GM19239 (cell line): ENCODE data around the gene SLC10A6.
A peak's percentile ranks its signal among the peaks of the same experiment; 100 is the strongest.
"Not testable (repeated sequence)": the region's sequence is repeated elsewhere in the genome, so short reads cannot be mapped to it uniquely, and the experiment has no call there.

Experiments
- DNase-seq: peaks from one replicate; pipeline ENCODE4 v3.0.0; 2011; ENCODE audit warnings: low spot score; ENCODE audit not compliant: insufficient read length
- FAIRE-seq: peaks from 2 replicates; lab custom pipeline; 2011; peaks lifted over from hg19 to GRCh38; lab: Jason Lieb, UNC

The SLC10A6 gene, protein sequence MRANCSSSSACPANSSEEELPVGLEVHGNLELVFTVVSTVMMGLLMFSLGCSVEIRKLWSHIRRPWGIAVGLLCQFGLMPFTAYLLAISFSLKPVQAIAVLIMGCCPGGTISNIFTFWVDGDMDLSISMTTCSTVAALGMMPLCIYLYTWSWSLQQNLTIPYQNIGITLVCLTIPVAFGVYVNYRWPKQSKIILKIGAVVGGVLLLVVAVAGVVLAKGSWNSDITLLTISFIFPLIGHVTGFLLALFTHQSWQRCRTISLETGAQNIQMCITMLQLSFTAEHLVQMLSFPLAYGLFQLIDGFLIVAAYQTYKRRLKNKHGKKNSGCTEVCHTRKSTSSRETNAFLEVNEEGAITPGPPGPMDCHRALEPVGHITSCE

DNA sequence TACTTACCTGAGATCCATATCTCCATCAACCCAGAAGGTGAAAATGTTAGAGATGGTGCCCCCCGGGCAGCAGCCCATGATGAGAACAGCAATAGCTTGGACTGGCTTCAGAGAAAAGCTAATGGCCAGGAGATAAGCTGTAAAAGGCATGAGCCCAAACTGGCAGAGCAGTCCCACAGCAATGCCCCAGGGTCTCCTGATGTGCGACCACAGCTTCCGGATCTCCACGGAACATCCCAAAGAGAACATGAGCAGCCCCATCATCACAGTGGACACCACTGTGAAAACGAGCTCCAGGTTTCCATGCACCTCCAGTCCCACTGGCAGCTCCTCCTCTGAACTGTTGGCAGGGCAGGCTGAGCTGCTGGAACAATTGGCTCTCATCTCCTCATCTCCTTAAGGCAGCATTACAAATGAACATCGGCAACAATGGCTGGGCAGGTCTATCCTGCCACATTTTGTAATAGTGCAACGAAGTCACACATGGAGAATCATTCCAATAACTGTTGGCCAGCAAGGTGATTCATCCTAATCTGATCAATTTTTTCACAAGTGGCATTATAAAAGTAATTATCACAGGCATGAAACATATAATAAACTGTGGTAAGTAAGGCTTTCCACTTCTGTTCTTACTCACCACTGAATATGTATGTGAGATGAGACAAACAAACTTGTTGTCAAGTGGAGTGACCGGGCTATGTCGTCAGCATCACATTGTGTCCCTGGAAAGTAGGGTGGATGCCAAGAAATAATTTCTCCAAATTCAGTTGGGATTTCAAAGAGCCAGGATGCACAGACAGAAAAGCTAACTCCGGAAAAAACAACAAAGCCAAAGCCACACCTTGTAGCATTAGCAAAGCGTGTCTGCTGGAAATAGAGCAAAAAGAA, at the start of gene SLC10A6:
Gene SLC10A6, minus strand, starts transcription at position 653 of the 888 bp plus-strand sequence. Its CDS starts 269 bp downstream, at position 384.
- DNase-seq (no peak), FAIRE-seq (no peak)

DNA sequence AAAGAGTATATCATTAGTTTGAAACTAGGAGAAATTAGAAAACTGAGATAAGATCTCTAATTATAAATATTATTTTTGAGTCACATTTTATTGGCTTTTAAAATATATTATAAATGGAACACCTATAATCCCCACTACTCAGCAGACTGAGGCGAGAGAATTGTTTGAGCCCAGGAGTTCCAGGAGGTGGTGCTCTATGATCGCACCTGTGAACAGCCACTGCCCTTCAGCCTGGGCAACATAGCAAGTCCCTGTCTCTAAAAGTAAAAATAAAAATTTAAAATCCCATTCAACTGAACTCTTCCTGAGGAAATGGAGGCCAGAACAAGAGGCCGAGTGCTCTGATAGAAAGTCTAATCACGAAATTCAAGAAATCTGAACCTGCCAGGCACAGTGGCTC, 49.4 kb upstream of the SLC10A6 start:
- no peak for DNase-seq

DNA sequence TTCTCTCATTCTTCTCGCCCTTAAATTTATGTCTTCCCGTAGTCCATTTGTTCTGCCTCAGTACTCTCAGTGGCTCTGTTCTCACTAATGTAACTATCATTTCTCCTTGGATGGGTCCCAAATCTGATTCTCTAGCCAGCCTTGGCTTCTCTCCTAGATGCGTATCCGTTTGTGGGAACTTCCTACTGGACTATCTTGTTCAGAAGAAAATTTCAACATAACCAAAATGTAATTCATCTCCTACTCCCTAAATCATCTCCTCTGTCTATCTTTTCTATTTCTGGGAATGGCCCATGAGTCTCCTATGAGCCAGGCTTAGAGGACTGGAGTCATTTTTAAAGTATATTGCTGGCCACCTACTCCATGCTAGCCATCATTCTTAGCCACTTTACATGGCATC, 47.4 kb upstream of the SLC10A6 start:
- DNase-seq (no peak), FAIRE-seq (no peak)

More for the DNA sequence above, 49.4 kb upstream of the SLC10A6 start:
- FAIRE-seq, result no peak

DNA sequence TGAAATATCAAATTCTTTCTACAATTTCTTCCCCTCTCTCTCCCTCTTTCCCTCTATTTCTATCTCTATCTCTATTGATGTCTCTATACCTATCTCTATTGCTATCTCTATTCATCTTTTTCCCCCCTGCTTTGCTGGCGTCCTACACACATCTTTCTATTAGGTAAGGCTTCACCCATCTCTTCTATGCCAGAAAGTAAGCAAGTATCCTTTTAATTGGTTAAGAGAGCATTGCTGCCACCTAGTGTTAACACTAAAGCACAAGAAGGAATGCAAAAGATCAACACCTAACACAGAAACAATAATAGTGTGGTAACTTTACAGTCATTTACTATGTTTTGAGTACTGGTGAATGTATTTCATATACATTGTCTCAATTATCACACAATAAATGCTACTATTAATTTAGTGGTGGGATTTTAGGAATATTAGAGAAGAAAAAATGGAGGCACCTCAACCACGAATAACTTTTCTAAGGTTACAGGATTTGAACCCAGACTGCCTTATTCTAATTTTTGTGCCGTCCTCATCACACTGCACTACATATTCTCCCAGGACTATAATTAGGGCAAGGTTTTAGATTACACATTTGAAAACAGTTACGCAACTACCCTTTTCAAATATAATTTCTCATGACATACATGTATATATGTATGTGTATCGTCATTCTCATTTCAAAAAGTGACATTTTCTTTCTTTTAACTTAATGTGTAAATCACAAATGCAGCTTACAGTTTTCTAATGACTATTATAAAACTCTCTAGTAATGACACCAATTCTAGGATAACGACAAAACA, 46.7 kb upstream of the SLC10A6 start:
- DNase-seq, result peak; percentile 33
- peak; percentile 97 for FAIRE-seq

DNA sequence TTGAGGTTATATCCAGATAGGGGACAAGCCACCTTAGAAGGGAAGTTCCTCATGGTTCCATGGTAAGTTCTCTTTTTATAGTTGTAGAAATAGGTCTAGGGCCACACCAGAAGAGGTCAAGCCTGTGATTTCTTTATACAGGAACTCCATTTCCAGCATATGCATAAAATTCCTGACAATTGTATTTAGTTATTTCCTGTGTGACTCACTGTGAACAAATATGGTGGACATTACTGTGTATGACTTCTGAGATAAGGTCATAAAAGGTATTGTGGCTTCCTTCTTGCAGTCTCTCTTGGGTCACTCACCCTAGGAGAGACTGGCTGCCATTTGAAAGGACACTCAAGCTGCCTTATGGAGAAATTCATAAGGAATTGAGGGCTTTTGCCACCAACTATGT, 45.3 kb upstream of the SLC10A6 start:
- no peak for DNase-seq

DNA sequence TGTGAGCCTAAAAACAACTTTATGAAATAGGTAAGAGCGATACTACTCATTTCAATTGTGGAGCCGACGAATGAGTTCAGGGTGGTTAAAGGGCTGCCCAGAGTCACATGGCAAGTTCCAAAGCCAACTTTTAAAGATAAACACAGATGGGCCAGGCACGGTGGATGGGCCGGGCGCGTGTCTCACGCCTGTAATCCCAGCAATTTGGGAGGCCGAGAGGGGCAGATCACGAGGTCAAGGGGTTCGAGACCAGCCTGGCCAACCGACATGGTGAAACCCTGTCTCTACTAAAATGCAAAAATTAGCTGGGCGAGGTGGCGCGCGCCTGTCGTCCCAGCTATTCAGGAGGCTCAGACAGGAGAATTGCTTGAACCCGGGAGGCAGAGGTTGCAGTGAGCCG, 44.0 kb upstream of the SLC10A6 start:
- no peak for FAIRE-seq
- no peak for DNase-seq

More for the DNA sequence above, 45.3 kb upstream of the SLC10A6 start:
- no peak for FAIRE-seq

DNA sequence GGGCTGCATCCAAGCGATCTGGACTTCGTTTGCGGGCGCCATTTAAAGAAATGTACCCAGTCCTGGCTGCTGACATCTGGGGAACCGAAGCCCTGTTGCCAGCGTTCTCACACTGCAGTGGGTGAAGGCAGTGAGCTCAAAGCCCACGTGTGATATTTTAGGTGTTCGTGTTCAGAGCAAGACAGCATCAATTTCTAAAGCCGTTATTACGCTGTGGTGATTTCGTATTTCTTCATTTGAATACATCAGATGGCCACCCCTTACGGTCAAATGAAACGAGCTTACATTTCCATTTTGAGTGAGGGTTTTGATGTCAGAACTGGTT, 43.4 kb upstream of the SLC10A6 start:
- FAIRE-seq (no peak), DNase-seq (no peak)

DNA sequence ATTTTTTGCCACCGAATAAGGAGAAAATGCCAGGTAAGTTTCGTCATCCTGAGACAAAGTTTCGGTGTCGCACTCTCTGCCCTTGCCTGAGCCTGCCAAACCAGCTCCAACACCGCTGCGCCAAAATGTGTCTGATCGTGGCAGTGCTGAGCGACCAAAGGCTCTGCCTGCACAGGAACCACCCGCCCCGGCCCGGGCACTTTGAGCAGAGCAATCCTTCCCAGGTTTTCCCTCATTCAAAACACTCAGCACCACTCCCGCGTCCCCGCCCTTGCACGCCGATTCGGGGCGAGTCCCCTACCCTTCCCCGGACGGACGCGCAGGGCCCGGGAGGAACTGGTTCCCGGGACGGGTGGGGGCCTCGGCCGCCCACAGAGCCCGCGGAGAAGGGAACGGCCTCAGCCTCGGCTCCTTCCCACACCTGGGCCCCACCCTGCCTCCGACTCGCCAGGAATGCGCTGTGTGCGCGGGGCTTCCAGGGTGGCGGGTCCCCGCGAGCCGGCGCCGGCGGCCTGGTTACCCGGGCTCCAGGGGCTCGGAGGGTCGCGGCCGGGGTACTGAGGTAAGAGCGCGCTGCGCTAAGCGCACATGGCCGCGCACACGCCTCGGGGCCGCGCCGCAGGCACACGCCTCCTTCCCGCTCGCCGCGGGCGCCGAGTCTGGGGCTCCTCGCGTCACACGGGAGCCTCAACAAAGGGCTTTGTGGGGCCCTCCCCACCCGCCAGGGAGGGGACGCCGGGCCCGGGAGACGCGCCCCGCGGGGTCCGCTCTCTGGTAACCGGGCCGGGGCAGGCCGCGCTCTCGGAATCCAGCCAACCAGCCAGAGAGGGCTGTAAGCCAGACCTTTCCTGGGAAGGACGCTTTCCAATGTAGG, 42.8 kb upstream of the SLC10A6 start, which contains the start of gene C4orf36:
Gene C4orf36, minus strand, starts transcription at position 661 of the 874 bp plus-strand sequence. CDS start 902 bp downstream, outside the sequence.
- FAIRE-seq (no peak), DNase-seq (no peak)

DNA sequence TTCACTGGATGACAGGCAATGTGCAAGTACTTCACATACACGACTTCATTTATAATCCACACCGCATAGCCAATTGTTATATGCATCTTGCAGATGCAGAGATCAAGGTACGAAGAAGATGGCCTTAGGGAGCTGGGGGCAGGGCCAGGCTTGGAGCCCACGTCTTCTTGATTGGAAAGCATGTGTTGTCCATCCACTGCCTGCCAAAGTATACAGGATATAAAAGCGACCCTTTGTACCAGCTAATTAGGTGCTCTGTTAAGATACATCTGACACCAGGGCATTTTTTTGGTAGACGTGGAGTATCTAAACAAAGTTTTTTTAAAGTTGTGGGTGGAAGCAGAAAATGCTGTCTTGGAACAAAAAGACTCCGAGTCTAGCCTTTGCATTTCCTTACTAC, 41.6 kb upstream of the SLC10A6 start:
- DNase-seq, result no peak
- no peak for FAIRE-seq

DNA sequence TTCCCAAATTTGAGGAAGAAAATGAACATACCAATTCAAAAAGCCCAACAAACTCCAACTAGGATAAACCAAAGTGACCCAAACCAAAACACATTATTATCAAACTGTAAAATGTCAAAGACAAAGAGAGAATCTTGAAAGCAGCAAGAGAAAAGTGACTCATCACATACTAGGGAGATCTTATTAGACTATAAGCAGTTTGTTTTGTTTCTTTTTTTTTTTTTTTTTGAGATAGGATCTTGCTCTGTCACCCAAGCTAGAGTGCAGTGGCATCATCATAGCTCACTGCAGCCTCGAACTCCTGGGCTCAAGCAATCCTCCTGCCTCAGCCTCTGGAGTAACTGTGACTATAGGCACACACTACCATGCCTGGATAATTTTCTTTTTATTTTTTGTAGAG, 30.5 kb upstream of the SLC10A6 start:
- DNase-seq, result no peak
- no peak for FAIRE-seq

DNA sequence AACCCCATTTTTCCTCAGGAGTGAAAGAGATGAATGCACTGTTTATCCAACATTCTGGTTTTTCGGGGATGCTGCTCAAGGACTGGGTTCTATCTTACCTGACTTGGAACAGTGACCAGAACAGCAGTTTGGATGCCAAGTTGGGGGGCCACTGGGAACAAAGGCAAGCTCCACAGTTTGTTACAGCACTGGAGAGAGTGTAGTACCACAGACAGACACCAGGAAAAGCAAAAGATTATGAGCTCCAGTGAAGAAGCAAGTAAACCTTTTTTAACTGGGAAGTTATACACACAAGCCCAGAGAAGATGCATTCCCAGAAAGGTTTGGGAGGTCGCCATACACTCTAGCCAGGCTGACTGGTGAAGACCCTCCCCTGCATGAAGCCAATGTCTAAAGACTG, 29.5 kb upstream of the SLC10A6 start:
- DNase-seq (no peak), FAIRE-seq (no peak)

DNA sequence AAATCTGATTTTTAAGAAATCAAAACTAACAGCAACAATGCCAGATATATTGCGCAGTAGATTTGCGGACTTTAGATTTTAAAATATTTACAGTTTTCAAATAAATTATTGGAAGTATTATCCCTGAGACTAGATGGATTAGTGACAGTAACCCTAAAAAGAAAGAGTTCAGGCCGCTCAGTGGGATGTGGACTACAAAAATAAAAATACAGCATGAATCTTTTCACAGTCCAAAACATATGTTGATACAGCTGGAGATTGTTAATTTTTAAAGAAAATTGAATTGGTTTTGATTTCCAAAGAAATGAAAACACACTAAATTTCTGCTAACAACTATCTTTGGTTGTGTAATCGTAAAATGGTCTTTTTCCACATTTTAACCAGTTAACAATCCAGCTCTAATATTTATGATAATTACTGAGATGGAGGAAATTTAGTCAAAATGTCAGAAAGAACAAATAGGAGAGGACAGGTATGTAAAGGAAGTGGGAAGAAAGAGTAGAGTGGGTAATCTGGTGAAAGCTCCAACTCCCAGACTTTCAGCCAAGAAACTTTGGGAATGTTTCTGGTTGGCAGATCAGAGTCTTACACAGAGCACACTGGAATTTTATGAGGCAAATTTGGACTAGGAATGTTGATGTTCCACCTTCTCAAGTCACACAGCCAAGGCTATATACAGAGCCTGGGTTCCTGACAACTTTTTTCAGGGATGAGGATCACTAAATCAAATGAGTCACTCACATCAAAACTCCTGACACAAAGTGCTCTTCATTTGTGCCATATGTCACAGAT, 27.9 kb upstream of the SLC10A6 start:
- DNase-seq, result no peak
- no peak for FAIRE-seq

DNA sequence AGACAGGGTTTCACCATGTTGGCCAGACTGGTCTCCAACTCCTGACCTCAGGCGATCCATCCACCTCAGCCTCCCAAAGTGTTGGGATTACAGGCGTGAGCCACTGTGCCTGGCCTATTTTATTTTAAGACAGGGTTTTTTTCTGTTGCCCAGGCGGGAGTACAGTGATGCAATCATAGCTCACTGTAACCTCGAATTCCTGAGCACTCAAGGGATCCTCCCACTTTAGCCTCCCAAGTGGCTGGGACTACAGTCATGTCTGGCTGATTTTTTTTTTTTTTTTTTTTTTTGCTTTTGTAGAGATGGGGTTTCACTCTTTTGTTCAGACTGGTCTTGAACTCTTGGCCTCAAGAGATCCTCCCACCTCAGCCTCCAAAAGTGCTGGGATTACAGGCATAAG, 26.3 kb upstream of the SLC10A6 start:
- FAIRE-seq, DNase-seq: not testable (repeated sequence)

DNA sequence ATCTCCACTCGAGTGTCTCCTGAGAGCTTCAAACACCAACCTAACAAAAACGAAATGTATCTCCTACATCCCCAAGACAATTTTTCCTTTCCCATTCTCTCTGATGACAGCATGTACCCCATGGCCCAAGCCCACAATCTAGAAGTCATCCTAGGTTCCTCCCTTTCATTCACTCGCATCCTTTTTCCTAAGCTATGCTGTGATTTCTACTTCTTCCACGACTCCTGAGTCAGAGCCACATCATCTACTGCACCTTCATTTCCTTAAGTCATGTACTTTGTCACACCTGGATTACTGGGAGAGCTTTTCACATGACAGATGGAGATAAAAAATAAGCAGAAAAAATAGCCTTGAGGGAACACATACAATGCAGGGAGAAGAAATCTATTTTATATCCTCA, 23.0 kb upstream of the SLC10A6 start:
- FAIRE-seq (no peak), DNase-seq (no peak)

DNA sequence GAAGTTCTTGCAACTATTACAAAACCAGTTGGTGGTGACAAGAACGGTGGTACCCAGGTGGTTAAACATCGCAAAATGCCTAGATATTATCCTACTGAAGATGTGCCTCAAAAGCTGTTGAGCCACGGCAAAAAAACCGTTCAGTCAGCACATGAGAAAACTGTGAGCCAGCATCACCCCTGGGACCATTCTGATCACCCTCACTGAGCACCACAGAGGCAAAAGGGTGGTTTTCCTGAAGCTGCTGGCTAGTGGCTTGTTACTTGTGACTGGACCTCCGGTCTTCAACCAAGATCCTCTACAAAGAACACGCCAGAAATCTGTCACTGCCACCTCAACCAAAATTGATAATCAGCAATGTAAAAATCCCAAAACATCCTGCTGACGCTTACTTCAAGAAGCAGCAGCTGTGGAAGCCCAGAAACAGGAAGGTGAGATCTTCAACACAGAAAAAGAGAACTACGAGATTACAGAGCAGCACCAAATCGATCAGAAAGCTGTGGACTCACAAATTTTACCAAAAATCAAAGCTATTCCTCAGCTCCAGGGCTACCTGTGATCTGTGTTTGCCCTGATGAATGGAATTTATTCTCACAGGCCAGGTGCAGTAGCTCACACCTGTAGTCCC, 21.4 kb upstream of the SLC10A6 start:
- FAIRE-seq (no peak), DNase-seq (no peak)

DNA sequence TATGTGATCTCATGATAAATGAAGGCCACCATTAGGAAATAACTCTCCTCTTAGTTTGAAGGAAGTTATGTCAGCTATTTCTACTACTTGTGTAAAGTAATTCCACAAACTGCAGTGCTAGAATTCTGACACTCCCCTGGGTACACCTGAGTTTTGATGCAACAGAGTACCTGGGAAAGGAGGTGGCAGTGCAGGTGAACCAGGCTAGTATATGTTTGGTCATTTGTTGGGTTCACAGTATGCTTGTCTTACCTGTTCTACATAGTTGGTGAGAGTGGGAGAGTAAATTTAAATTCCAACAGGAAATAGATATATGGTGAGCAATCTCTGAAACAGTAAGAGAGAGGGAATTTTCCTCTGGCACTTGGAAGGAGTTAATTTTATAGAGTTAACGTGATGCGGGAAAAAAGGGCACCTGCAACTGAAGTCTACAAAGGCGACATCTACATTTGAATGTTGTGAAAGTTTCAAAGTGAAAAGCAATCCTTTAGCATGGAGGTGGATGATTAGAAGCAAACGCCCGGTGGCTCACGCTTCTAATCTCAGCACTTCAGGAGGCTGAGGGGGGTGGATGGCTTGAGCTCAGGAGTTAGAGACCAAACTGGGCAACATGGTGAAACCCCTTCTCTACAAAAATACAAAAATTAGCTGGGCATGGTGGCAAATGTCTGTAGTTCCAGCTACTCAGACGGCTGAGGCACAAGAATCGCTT, 8.3 kb upstream of the SLC10A6 start:
- FAIRE-seq (no peak), DNase-seq (no peak)

DNA sequence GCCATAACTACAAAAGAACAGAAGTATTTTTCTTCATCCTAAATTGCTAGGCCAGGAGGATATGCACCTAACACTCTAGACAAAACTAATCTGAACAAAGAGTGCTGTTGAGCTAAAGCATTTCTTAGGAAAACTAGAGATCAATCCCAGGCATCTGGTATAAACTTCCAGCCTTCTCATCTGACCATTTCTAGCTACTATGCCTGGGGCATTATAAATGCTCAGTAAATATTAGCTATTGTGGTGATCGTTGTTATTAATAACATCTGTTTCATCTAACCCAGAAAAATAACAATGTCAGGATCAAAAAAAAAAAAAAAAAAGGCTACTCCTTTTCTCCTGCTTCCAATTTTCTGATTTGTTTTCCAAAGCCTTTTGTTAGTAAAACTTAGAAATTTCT, 7.7 kb upstream of the SLC10A6 start:
- no peak for FAIRE-seq
- DNase-seq, result no peak

DNA sequence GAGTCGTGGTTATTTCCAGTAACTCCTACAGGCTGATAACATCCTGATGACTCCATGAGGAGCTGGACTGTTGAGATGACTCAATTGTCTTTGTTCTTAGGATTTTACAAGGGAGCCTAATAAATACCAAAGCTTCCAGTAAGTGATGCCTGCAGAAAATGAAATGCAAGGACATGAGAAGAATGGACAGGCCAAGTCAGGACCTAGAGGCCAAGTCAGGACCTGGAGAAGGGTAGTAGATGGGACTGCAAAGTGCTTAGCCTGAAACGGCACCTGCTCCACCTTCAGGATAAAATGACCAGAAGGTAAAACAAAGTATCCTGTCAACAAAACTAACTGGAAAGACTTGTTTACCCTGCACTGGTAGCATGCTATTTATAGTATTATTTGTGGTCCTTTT, 6.4 kb upstream of the SLC10A6 start:
- FAIRE-seq (no peak), DNase-seq (no peak)
